Sigmoid colon (tissue), 4 donors: ENCODE data around the gene IL23R.

Experiments used
- POLR2A ChIP-seq, 2 donors: fragments of 450-650 bp; IDR thresholded peaks; one replicate each; pipeline ENCODE4 v1.6.1; 2016; ENCODE audit warnings: antibody characterized with exemption in 2 of 2, mild to moderate bottlenecking in 2 of 2, moderate library complexity in 2 of 2
- POLR2AphosphoS5 ChIP-seq, 4 donors: sonication (generic); formaldehyde crosslinking; IDR thresholded peaks; one replicate each; pipeline ENCODE4 v1.6.1; 2017; ENCODE audit warnings: antibody characterized with exemption in 4 of 4
- TF ChIP-seq, protein P1 (sequence below), 4 experiments: fragments of 450-650 bp in 3 of 4; fragments of 200-600 bp in 1 of 4; IDR thresholded peaks; one replicate each; pipeline ENCODE4 v1.5.1; 2016 to 2019; ENCODE audit warnings: antibody characterized with exemption in 4 of 4, mild to moderate bottlenecking in 3 of 4, moderate library complexity in 2 of 4

DNA sequence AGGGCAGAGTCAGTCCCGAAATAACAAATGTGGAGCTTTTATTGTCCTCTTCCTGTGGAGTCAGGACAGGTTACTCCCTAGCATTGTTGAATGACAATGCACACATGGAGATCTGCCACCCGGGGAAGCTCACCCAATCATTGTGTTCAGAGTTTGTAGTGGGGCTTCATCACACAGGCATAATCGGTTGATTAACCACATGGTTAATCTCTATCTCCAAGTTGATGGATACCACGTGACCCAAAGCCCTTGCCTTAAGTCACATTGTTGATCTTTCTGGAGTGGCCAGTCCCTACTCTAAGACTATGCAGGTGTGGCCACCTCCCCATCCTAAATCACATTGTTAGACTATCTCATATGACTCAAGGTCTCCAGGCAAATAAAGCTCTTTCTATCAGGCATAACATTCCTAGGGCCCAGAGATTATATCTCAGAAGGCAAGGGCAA lies 28.9 kb upstream of the IL23R start:
- TF ChIP-seq, protein P1, sequence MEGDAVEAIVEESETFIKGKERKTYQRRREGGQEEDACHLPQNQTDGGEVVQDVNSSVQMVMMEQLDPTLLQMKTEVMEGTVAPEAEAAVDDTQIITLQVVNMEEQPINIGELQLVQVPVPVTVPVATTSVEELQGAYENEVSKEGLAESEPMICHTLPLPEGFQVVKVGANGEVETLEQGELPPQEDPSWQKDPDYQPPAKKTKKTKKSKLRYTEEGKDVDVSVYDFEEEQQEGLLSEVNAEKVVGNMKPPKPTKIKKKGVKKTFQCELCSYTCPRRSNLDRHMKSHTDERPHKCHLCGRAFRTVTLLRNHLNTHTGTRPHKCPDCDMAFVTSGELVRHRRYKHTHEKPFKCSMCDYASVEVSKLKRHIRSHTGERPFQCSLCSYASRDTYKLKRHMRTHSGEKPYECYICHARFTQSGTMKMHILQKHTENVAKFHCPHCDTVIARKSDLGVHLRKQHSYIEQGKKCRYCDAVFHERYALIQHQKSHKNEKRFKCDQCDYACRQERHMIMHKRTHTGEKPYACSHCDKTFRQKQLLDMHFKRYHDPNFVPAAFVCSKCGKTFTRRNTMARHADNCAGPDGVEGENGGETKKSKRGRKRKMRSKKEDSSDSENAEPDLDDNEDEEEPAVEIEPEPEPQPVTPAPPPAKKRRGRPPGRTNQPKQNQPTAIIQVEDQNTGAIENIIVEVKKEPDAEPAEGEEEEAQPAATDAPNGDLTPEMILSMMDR (IDR thresholded peaks at IDR 0.05) = no peak
- no peak for TF ChIP-seq POLR2A (IDR thresholded peaks at IDR 0.05)
- TF ChIP-seq POLR2AphosphoS5 (IDR thresholded peaks at IDR 0.05) = no peak
